CD1c-positive myeloid dendritic cell (primary cell): ENCODE measurements around the gene RARRES2.
"Not testable (repeated sequence)": the region's sequence is repeated elsewhere in the genome, so short reads cannot be mapped to it uniquely, and the experiment has no call there.

Experiments used
- DNase-seq: peaks from one replicate; pipeline ENCODE4 v3.0.0-alpha.2; 2016; ENCODE audit errors: extremely low spot score

The RARRES2 gene

DNA sequence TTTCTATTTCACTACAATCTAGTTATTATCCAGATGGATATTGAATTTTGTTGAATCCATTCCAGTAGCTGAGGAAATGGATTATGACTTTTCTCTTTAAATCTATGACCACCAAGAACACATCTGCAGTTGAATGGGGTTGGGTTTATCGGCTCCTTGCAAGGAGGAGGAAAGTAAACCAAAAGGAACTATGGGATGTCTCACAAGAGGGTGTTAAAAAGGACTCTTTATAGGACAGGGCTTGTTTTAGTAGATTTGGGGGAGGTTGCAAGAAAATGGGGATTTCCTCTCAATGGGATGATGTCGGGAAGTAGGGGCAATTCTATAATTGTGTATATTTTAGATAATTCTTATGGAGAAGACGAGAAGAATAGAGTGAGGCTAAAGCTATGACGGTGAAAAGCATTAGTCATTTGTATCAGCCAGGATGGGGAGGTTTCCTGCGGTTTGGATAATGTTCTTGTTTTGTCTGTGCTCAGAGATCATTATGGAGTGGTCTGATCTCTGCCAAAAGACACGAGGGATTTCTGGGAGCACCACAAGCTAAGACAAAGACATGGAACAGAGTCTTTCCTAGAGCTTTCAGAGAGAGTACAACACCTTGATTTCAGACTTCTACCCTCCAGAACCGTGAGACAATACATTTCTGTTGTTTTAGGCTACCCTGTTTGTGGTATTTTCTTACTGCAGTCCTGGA, 23.5 kb downstream of the RARRES2 start:
- DNase-seq = no peak

DNA sequence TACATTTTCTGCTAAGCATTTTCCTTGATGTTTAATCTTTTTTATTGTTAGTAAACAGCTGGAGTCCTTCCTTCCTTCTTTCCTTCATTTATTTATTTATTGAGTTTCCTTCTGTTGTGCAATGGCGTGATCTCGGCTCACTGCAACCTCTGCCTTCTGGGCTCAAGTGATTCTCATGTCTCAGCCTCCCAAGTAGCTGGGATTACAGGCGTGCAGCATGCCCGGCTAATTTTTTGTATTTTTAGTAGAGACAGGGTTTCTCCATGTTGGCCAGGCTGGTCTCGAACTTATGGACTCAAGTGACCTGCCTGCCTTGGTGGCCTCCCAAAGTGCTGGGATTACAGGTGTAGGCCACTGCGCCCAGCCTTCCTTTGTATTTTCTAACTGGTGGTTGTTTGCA, 24.4 kb downstream of the RARRES2 start:
- not testable (repeated sequence) for DNase-seq

DNA sequence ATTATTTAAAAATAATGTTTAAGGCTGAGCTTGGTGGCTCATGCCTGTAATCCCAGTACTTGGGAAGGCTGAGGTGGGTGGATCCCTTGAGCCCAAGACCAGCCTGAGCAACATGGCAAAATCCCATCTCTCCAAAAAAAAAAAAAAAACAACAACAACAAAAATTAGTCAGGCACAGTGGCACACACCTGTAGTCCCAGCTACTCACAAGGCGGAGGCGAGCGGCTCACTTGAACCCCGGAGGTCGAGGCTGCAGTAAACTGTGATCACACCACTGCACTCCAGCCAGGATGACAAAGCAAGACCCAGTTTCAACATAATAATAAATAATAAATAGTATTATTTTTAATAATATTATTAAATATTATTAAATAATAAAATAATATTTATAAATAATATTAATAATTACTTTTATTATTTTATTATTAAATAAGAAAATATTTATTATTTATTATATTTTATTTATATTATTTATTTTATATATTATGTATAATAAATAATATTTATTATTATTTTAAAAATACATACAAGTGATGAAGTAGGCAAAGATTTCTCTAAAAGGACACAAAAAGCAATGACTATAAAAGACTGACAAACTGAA, 26.7 kb downstream of the RARRES2 start:
- no peak for DNase-seq

DNA sequence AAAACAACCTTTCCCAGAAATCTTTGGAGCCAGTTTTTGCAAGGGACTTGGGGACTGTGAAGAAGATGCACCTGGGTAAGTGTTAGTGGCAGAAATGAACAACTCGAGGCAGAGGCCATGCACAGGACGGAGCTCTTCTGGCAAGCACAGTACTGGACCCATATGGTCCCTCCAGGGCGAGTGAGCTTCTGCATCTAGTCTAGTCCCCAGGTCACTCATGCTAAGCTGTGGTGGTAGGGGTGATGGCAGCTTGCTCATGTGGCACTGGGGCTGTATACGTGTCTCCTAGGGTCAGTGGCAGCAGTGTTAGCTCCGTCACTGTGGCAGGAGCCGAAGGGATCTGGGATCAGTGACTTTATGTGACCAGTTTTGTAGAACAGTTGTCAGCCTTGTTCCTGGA, 27.6 kb downstream of the RARRES2 start:
- no peak for DNase-seq

DNA sequence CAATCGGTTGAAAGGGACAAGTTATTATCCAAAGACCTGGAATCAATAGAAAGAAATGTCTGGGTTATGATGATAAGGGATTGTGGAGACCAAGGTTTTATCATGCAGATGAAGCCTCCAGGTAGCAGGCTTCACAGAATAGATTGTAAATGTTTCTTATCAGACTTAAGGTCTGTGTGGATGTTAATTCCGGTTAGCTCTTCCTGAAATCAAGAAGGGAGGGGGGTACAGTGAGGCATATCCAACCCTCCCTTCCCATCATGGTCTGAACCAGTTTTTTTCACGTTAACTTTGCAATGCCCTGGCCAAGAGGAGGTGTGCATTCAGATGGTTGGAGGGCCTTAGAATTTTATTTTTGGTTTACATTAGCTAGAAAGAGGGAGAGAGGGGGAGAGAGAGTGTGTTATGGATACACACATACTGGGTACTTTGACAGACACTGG, 28.0 kb downstream of the RARRES2 start:
- no peak for DNase-seq

DNA sequence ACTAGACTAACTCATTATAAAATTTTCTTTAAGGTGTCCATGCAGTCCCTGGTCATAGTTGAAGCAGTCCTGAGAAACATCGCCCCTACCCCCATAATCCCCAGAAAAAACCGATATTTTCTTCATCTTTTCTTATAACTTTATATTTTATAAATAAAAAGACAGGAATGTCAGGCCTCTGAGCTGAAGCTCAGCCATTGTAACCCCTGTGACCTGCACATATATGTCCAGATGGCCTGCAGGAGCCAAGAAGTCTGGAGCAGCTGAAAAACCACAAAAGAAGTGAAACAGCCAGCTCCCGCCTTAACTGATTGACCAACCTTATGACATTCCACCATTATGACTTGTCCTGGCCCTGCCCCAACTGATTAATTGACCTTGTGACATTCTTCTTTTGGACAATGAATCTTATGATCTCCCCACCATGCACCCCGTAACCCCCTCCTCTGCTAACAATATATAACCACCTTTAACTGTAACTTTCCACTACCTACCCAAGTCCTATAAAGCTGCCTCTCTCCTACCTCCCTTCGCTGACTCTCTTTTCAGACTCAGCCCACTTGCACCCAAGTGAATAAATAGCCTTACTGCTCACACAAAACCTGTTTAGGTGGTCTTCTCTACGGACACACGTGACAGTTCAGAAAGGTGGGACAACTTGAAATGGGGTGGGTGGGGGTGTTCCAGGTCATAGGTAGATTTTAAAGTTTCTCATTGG, 28.6 kb downstream of the RARRES2 start:
- not testable (repeated sequence) for DNase-seq

DNA sequence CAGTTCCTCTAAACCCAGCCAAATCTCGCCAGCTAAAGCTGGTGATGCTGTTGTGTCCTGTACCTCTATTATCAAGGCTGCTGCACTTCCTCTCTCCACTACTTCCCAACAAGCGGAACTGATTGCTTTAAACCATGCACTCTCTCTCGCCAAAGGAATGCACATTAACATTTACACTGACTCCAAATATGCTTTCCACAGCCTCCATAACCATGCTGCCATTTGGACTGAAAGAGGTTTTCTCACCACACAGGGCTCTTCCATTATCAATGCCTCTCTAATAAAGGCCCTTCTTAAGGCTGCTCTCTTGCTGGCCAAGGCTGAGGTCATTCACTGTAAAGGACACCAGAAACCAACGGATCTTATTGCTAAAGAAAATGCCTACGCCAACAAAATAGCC, 29.7 kb downstream of the RARRES2 start:
- no peak for DNase-seq

DNA sequence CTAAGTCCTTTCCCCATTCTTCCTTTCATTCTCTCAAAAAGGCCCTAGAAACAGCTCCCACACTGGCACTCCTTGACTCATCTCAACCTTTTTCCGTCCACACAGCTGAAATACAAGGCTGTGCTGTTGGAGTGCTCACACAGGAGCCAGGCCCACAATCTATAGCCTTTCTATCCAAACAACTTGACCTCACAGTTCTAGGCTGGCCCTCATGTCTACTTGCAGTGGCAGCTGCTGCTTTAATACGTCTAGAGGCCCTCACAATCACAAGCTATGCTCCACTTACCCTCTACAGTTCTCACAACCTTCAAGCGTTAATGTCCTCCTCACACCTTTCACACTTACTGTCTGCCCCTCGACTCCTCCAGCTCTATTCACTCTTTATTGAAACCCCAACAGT, 30.3 kb downstream of the RARRES2 start:
- no peak for DNase-seq

DNA sequence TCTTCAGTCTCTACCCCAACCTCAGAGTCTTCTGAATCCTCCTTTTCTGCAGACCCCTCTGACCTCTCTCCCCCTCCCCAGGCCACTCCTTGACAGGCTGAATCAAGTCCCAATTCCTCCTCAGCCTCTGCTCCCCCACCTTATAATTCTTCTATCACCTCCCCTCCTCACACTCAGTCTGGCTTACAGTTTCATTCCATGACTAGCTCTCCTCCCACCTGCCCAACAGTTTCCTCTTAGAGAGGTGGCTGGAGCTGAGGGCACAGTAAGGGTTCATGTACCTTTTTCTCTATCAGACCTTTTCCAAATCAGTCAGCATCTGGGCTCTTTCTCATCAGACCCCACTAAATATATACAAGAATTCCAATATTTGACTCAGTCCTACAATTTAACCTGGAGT, 32.9 kb downstream of the RARRES2 start:
- no peak for DNase-seq

DNA sequence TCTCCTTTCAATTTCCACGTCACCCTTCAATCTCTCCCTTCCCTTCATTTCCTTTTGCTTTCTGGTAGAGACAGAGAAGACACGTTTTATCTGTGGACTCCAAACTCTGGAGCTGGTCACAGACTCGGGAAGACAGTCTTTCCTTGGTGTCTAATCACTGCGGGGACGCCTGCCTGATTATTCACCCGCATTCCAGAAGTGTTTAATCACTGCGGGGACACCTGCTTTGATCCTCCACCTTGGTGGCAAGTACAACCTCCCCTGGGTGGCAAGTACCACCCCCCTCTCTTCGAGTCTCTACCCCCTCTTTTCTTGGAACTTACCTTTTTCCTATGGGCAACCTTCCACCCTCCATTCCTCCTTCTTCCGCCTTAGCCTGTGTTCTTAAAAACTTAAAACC, 33.5 kb downstream of the RARRES2 start:
- no peak for DNase-seq

DNA sequence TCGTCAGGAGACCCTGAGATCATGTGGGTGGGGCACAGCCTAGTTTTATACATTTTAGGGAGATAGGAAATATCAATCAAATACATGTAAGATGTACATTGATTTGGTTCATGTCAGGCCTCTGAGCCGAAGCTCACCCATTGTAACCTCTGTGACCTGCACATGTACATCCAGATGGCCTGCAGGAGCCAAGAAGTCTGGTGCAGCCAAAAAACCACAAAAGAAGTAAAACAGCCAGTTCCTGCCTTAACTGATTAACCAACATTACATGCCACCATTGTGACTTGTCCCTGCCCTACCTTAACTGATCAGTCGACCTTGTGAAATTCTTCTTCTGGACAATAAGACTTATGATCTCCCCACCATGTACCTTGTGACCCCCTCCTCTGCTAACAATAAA, 34.3 kb downstream of the RARRES2 start:
- no peak for DNase-seq

DNA sequence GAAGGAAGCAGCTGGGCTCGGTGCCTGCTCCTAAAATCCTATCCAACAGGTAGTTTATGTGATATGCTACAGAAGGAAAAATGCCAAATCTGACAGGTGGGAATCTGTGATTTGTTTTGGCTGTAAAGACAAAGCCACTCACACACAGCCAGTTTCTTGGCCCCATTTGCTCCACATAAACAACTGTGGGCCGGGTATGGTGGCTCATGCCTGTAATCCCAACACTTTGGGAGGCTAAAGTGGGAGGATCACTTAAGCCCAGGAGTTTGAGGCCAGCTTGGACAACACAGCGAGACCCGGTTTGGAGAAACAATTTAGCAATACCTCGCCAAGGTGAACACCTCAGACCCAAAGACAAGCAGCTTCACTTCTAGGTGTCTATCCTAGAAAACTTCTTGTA, 35.1 kb downstream of the RARRES2 start:
- DNase-seq = not testable (repeated sequence)

DNA sequence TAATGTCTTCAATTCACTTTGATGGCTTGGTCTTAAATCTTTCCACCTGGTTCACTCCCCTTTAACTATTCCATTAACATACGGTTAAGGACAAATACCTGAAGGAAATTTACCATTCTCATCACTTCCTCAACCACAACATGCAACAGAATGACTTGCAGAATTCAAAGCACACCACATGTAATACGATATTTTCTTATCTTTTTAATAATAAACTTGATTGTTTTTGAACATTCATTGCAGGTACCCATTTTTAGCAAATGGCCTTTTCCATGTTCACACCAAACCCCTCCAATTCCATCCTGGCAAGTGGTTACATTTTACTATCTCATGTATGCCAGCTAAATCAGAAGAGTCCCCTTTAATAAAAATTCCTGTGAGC, 35.5 kb downstream of the RARRES2 start:
- DNase-seq = not testable (repeated sequence)

DNA sequence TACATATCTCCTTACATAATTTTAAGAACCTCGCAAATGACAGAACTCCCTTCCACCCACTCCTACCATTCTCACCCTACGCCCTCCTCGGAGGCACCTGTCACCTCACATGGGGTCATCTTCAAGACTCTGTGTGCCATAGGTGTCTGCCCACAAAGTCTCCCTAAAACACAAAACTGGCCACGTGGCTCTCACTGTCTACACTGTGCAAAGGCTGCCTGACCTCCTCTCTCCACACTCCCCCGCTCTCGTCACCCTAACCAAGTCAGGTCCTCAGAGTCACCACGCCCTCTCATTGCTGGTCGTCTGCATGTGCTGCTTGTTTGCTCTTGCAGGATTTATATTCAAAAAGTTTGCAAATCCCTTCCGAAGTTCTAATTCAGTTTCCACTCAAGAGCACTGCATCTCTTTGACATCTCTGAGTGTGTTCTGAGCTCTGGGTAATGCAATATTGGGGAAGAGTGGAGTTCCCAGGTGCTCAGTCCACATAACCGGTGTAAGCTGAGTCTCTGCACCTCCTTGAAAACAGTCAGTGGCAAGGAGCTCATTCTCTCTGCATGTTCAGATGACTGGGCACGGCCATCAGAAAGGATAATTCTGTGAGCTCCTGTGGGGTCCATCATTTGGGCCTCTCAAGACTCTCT, 36.0 kb downstream of the RARRES2 start:
- not testable (repeated sequence) for DNase-seq

DNA sequence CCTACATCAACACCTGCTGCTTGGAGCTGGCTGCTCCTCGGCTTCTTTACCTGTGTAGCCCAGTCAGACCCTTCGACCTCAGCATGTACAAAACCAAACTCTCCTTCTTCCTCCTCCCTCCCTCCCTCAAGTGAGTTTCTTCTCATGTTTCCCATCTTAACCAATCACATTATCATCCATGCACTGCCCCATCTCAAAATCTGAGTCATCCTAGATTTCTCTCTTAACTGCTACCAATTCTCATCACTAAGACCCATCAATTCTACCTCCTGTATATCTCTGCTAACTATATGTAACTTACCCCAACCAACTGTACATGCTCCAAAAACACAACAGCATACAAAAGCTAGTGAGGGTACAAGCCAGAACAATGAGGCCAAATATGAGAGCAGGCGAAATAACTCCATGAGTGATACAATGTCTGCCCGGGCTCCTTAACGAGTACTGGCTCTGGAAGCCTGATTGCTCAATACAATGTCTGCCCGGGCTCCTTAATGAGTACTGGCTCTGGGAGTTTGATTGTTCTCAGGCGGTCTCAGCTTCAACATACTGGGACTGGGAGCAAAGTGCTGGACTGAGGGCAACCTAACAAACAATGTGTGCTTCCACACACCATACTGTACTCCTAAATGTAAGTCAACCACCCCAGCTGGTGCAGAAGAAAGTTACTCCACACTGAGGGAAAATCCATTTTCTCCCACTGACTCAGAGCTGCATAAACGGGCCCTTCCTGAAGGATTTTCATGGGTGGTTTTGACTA, 36.8 kb downstream of the RARRES2 start:
- DNase-seq = not testable (repeated sequence)

DNA sequence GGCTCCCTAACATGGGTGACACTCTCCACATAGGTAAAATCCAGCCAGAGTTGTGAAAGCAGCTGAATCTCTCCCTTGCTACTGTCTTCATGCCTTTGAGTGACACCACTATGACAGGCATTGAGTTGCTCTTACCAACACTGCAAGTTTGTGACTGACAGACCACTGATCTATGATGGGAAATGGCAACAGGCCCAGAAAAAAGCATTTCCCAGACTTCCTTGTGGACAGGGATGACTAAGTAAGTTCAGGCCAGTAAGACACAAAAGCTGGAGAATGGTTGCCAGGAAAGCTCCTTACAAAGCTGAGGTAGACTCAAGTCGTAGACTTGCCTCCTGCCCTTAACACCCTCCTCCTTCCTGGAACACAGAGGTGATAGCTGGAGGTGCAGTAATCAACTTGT, 38.5 kb downstream of the RARRES2 start:
- not testable (repeated sequence) for DNase-seq

DNA sequence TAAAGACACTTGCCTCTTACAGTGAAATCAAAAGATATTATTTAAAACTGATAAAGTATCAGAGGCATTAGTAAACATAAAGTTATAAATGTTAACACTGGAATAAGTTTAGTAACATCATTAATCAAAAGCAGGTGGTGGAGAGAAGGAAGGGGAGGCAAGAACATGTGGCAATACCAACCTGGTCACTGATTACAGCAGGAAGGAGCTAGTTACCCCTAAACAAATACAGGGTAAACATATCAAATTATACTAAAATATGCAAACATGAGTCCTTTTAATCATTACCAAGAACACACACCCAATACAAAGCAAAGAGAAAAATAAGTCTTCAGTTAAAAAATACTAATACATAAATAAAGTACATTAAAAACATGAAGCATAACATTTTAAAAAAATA, 43.5 kb downstream of the RARRES2 start:
- DNase-seq = not testable (repeated sequence)

DNA sequence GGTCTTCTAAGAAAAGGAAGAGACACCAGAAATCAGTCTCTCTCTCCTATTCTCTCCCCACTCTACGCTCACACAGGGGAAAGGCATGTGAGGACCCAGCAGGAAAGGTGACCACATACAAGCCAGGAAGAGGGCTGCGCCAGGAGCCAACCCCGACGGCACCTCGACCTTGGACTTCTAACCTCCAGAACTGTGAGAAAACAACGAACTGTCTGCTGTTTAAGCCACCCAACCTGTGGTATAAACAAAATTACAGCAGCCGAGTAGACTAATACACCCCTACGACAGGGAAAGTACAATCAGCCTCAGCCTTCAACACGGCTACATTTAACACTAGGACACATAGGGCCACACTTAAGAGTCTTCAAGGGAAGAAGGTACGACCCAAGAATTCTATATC, 44.6 kb downstream of the RARRES2 start:
- not testable (repeated sequence) for DNase-seq

DNA sequence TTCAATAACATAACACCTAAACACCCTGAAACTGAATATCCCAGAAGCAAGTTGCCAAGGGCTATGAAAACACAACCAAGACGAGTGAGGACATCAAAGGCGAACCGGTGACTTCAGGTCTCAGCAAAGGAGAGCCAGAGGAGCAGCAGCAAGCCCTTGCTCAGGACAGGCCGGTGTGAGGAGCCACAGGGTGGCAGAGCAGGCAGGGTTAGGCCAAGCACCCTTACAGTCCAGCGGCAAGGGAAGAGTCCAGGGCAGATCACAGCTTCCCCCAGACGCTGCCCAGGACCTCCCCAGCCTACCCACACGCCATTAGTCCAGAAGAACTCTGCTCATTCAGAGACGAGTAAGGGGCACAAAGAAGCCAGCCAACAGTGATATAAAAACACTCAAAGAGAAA, 45.8 kb downstream of the RARRES2 start:
- not testable (repeated sequence) for DNase-seq

DNA sequence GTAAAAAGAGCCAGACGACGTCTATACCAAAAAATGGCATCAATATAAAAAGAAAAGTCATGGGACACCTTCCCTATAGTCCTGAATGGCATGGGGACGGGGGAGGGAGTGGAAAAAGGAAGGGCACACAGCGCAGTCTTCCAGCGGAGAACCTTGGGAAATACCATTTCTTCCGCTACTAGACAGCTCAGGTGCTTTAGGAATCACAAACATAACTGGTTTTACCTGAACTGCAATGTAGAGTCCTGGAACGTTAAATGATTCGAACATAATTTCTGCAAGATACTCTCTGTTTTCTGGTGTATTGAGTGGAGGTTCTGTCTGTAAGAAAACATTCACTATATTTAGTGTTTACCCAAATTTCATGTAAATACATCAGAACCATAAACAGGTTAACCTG, 46.4 kb downstream of the RARRES2 start:
- not testable (repeated sequence) for DNase-seq

DNA sequence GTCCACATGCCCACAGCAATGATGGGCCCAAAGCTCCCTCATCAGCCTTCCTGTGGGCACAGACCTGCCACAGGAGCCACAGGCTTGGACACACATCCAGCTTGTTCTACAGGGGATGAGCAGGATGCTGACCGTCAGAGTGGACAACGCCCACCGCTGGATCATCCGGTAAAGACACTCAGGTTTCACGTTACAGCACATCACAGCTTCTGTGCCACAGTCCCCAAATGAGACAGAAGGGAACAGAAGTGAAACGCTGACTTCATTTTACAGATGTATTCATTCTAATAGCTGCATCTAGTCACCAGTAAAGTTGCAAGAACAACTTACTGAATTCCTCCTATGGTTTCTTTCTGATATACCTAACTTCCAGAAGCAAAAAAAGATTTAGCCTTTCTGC, 51.1 kb downstream of the RARRES2 start:
- not testable (repeated sequence) for DNase-seq

DNA sequence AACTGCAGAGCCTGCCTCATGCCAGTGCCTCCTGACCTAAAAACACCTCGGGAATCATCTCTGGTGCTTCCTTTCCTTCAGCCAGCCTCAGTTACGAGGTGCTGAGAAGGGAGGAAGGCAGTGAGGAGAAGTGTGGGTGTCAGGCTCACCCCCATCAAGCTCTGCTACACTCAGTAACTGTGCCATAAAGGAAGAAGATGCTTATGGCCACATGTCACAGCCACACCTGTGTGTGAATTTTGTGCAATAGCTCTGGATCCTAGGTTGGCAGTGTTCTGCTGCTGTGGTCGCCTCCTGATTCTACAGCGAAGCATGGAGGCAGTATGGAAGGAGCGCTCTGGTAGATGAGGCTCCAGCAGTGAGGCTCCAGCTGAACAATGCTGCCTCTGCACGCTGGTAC, 52.6 kb downstream of the RARRES2 start:
- DNase-seq = not testable (repeated sequence)
